Natural killer cell (primary cell): ENCODE measurements around the gene GRWD1. TPM values are rescaled to one million over a fixed set of nuclear protein-coding genes. Genes with fewer than 3 reads are reported as not detected.

Experiments used
- ATAC-seq, 3 donors: fragments of 150-1000 bp in 2 of 3; fragments of 200-7000 bp in 1 of 3; cut with Tn5 transposase; 1 replicate in 1 of 3; 2 replicates in 2 of 3; pipeline ENCODE4 v1.10.0; 2021; ENCODE audit warnings: mild to moderate bottlenecking in 2 of 3, moderate library complexity in 2 of 3
- DNase-seq, 2 donors: peaks; one replicate each; pipeline versions ENCODE4 v3.0.0 to v3.0.0-alpha.2; 2013 to 2021; ENCODE audit warnings: mixed read lengths in 1 of 2
- H3K27ac ChIP-seq: one replicate; pipeline ENCODE4 v1.5.1; 2013; ENCODE audit warnings: mild to moderate bottlenecking, low read length
- H3K27me3 ChIP-seq: one replicate; pipeline ENCODE4 v1.6.1; 2013; ENCODE audit warnings: low read length; ENCODE audit not compliant: control insufficient read depth, insufficient read depth
- H3K36me3 ChIP-seq: one replicate; pipeline ENCODE4 v1.6.1; 2013; ENCODE audit warnings: low read length; ENCODE audit not compliant: control insufficient read depth, insufficient read depth
- H3K4me1 ChIP-seq: one replicate; pipeline ENCODE4 v1.6.1; 2013; ENCODE audit warnings: low read length; ENCODE audit not compliant: control insufficient read depth, insufficient read depth
- H3K4me3 ChIP-seq: one replicate; pipeline ENCODE4 v1.5.1; 2013; ENCODE audit warnings: low read length
- H3K9me3 ChIP-seq: one replicate; pipeline ENCODE4 v1.6.1; 2013; ENCODE audit warnings: low read length; ENCODE audit not compliant: control insufficient read depth, insufficient read depth
- H3K27ac Mint-ChIP-seq, 2 donors: one replicate each; pipeline ENCODE4 v1.8.0; 2022; ENCODE audit warnings: mild to moderate bottlenecking in 2 of 2, mixed read lengths in 2 of 2, moderate library complexity in 1 of 2
- H3K27me3 Mint-ChIP-seq, 2 donors: one replicate each; pipeline ENCODE4 v1.8.0; 2022; ENCODE audit warnings: low read depth in 2 of 2, mixed read lengths in 2 of 2
- H3K36me3 Mint-ChIP-seq: one replicate; pipeline ENCODE4 v1.8.0; 2022; ENCODE audit warnings: mixed read lengths
- H3K4me1 Mint-ChIP-seq, 2 donors: one replicate each; pipeline ENCODE4 v1.8.0; 2022; ENCODE audit warnings: mixed read lengths in 2 of 2
- H3K4me3 Mint-ChIP-seq: one replicate; pipeline ENCODE4 v1.8.0; 2022; ENCODE audit warnings: mild to moderate bottlenecking, moderate library complexity, mixed read lengths
- H3K9me3 Mint-ChIP-seq, 2 donors: one replicate each; pipeline ENCODE4 v1.8.0; 2022; ENCODE audit warnings: mixed read lengths in 2 of 2
- CTCF ChIP-seq: fragments of 200-600 bp; IDR thresholded peaks from one replicate; pipeline ENCODE4 v1.8.0; 2022; ENCODE audit warnings: antibody characterized with exemption
- WGBS: methylation state at CpG from one replicate; pipeline ENCODE4 v1.1.7; 2013; ENCODE audit warnings: missing lambda C conversion rate; ENCODE audit not compliant: insufficient coverage; 5-methylcytosine and 5-hydroxymethylcytosine counted together
- intact Hi-C: fragments of 100-400 bp; cut with micrococcal nuclease; formaldehyde crosslinking; loops from one replicate; pipeline ENCODE4 v1.14.2; 2022
- total RNA-seq, 4 donors: library from RNA; stranded (reverse); fragments of 120-200 nt in 1 of 4; gene quantifications; one replicate each; pipeline versions ENCODE4 v1.2.3 to v1.2.4, GENCODE V29; 2013 to 2022

The GRWD1 gene
- total RNA-seq, 3 donors from 2014 or later (not counting 1 experiment from before 2014, with no cell fraction given) = 14.2 to 29.0 (median 16.7) TPM

GRCh38 chr19:48458016-48458415, 12.2 kb downstream of the GRWD1 start:
- no peak overlapping the region for H3K4me3 Mint-ChIP-seq
- no peak overlapping the region for H3K27ac Mint-ChIP-seq
- intact Hi-C loops = no loop called here
- H3K27me3 ChIP-seq = no peaks in the 10 kb centered on the region
- ATAC-seq = no peak
- H3K9me3 ChIP-seq = no peaks in the 10 kb centered on the region
- H3K9me3 Mint-ChIP-seq = no peaks in the 10 kb centered on the region
- 100% methylated on average over 2 of the region's 2 CpGs for WGBS
- DNase-seq = no peak
- no peaks in the 10 kb centered on the region for H3K36me3 Mint-ChIP-seq
- H3K4me1 Mint-ChIP-seq = peaks cover 9 to 11% of the 10 kb centered on the region in 2 donors
- TF ChIP-seq CTCF = no peak
- peaks cover 8% of the 10 kb centered on the region for H3K4me1 ChIP-seq
- H3K27ac ChIP-seq = no peak overlapping the region
- H3K27me3 Mint-ChIP-seq = no peaks in the 10 kb centered on the region
- no peak overlapping the region for H3K4me3 ChIP-seq
- peaks cover 11% of the 10 kb centered on the region for H3K36me3 ChIP-seq

DNA sequence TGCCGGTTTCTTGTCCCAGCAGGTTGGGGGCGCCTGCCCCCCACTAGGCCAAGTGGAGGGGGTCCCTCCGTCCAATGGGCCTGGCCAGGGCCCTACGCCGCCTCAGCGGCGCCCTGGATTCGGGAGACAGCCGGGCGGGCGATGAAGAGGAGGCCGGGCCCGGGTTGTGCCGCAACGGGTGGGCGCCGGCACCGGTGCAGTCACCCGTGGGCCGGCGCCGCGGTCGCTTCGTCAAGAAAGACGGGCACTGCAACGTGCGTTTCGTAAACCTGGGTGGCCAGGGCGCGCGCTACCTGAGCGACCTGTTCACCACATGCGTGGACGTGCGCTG, 15.8 kb downstream of the GRWD1 start:
- no peaks in the 10 kb centered on the region for H3K4me1 Mint-ChIP-seq
- TF ChIP-seq CTCF = no peak
- Histone ChIP-seq H3K27ac (no peak overlapping the region), H3K4me3 (no peak overlapping the region), H3K27me3 (no peaks in the 10 kb centered on the region), H3K4me1 (no peaks in the 10 kb centered on the region), H3K36me3 (peaks cover 4% of the 10 kb centered on the region), H3K9me3 (no peaks in the 10 kb centered on the region)
- H3K36me3 Mint-ChIP-seq = no peaks in the 10 kb centered on the region
- 96% methylated on average over 36 of the region's 36 CpGs for WGBS
- ATAC-seq (no peak), DNase-seq (no peak)
- H3K27ac Mint-ChIP-seq = no peak overlapping the region
- no peaks in the 10 kb centered on the region for H3K9me3 Mint-ChIP-seq
- no peaks in the 10 kb centered on the region for H3K27me3 Mint-ChIP-seq
- H3K4me3 Mint-ChIP-seq = no peak overlapping the region
- intact Hi-C loops = no loop called here

DNA sequence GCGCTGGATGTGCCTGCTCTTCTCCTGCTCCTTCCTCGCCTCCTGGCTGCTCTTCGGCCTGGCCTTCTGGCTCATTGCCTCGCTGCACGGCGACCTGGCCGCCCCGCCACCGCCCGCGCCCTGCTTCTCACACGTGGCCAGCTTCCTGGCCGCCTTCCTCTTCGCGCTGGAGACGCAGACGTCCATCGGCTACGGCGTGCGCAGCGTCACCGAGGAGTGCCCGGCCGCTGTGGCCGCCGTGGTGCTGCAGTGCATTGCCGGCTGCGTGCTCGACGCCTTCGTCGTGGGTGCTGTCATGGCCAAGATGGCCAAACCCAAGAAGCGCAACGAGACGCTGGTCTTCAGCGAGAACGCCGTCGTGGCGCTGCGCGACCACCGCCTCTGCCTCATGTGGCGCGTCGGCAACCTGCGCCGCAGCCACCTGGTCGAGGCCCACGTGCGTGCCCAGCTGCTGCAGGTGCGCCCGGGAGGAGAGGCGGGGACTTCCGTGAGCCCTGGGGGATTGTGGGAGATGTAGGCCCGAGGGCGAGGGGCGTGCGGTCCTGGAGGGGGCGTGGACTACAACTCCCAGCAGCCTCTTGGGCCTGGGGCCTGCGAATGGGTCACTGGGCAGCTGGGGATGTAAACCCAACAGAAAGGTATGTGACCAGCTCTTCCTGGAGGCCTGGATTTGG, 16.3 kb downstream of the GRWD1 start:
- Mint-ChIP-seq H3K4me1 (no peaks in the 10 kb centered on the region), H3K9me3 (no peaks in the 10 kb centered on the region), H3K4me3 (no peak overlapping the region), H3K27me3 (no peaks in the 10 kb centered on the region), H3K27ac (no peak overlapping the region), H3K36me3 (no peaks in the 10 kb centered on the region)
- no peak for TF ChIP-seq CTCF
- Histone ChIP-seq H3K36me3 (peaks cover 4% of the 10 kb centered on the region), H3K4me1 (no peaks in the 10 kb centered on the region), H3K27me3 (no peaks in the 10 kb centered on the region), H3K27ac (no peak overlapping the region), H3K9me3 (no peaks in the 10 kb centered on the region), H3K4me3 (no peak overlapping the region)
- no peak for ATAC-seq
- intact Hi-C loops = no loop called here
- WGBS = 95% methylated on average over 62 of the region's 62 CpGs
- DNase-seq = no peak

- TF ChIP-seq CTCF = no peak
- no peak for DNase-seq
- H3K27me3 Mint-ChIP-seq = no peaks in the 10 kb centered on the region
- intact Hi-C loops = no loop called here
- no peak overlapping the region for H3K4me3 ChIP-seq
- WGBS = 63% methylated on average over 1 of the region's 1 CpG
- no peaks in the 10 kb centered on the region for H3K27me3 ChIP-seq
- no peaks in the 10 kb centered on the region for H3K9me3 ChIP-seq
- H3K4me1 Mint-ChIP-seq = peaks cover 0 to 21% of the 10 kb centered on the region in 2 donors
- no peaks in the 10 kb centered on the region for H3K36me3 Mint-ChIP-seq
- H3K4me1 ChIP-seq = peaks cover 13% of the 10 kb centered on the region
- no peak for ATAC-seq
- no peaks in the 10 kb centered on the region for H3K36me3 ChIP-seq
- no peak overlapping the region for H3K4me3 Mint-ChIP-seq
- no peak overlapping the region for H3K27ac Mint-ChIP-seq
- H3K27ac ChIP-seq = no peak overlapping the region
- H3K9me3 Mint-ChIP-seq = no peaks in the 10 kb centered on the region
Measured at GRCh38 chr19:48465215-48465614, 19.4 kb downstream of the GRWD1 start.
